Erythroblast (primary cell): ENCODE measurements around the gene SEMA3F.

Source experiments
- GATA1 ChIP-seq: IDR thresholded peaks from 2 replicates; pipeline ENCODE4 v1.6.1; 2011; ENCODE audit warnings: low read depth, mild to moderate bottlenecking, control low read depth, low read length, moderate library complexity
- POLR2A ChIP-seq: IDR thresholded peaks from 2 replicates; pipeline ENCODE4 v1.6.1; 2011; ENCODE audit warnings: mild to moderate bottlenecking, low read length

DNA sequence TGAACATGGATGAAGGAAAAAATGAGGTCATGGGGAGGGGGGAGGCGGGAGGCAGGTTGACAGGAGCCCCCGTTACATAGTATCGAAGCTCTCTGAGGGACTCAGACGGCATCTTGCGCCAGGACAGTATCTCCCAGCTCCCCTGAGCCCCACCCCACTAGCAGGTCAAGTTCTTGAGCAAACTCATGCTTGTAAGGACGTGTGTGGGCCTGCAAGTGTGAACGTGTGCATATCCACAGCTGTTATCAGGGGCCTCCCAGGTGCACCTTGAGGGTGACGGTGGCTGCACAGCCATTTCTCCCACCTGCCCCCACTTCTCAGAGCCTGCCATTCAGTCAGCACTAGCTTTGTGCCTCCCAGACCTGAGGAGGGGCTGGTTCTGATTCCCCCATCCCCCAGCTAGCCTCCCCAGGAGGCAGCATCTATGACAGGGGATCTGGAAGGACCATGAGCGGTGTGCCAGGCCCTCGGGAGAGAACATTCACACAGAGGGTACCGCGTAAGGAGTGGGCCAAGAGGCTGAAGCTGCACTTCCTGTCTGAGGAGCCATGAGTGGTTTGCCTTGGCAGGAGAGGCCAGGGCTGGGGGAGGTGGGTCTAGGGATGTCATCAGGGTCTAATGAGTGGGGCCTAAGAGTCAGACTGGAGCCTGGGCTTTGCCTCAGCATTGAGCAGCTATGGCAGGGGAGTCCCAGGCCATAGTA is 2.9 kb downstream of the SEMA3F start:
- TF ChIP-seq POLR2A (no peak), GATA1 (no peak)
